Measurements from ENCODE around the gene CYBA.

The CYBA gene

DNA sequence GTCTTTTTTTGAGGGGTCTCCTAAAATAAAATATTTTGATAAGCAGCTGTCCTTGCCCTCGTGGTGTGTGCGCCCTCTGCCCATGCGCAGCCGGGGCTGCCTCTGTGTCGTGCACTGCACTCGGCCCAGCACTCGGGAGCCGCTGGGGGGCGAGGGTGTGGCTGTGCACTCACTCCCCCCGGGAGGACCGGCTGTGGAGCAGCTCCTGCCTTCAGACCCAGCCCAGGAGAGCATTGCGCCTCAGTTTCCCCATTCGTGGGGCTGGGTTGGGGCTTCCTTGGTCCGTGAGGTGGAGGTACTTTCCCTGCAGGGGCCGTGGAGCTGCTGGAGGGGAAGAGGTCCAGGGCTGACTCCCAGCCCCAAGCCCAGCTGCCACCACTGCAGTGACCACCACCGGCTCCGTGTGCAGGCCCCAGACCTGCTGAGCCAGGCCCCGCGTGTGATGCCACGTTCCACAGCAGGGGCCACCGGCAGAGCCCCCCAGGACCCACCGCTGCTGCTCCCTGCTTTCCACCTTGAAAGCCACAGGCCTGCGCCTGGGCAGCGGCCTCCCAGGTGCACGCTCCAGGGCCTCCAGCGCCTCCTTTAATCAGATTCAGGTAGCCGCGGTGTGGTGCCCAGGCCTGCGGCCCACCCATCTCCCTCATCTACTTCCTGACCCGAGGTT is 18.8 kb downstream of the CYBA start:
- no peak for DNase-seq (ENCODE audit: low read depth)

- DNase-seq (ENCODE audit: low read depth): no peak
Measured at GRCh38 chr16:88631384-88631783, 19.5 kb downstream of the CYBA start.

DNA sequence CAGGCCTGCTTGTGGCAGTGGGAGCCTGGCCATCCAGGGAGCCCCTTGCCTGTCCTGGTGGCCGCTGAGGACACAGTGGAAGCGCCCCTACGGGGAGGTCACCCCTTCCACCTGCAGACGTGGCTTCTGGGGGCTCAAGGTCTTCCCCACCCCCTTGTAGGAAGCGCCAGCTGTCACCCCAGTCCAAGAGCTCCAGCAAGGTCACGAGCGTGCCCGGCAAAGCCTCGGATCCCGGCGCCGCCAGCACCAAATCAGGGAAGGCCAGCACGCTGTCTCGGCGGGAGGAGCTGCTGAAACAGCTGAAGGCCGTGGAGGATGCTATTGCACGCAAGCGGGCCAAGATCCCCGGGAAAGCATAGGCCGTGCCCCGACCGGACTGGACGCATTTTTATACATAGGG is 19.9 kb downstream of the CYBA start:
- no peak for DNase-seq (ENCODE audit: low read depth)

DNA sequence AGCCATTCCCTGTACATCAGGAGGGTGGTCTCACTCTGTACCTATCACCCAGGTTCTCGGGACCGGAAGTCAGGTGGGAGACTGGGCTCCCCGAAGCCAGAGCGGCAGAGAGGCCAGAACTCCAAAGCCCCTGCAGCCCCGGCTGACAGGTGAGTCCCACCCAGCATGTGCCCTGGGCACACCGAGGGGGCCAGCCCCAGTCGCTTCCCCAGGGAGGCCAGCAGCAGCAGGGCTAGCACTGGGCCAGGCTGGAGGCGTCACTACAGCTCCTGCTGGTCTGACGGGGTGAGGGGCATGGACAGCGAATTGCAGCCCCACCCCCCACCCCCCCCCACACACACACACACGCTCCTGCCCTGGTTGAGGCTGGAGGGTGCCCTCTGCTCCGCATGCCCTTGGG is 20.4 kb downstream of the CYBA start:
- DNase-seq (ENCODE audit: low read depth): no peak

DNA sequence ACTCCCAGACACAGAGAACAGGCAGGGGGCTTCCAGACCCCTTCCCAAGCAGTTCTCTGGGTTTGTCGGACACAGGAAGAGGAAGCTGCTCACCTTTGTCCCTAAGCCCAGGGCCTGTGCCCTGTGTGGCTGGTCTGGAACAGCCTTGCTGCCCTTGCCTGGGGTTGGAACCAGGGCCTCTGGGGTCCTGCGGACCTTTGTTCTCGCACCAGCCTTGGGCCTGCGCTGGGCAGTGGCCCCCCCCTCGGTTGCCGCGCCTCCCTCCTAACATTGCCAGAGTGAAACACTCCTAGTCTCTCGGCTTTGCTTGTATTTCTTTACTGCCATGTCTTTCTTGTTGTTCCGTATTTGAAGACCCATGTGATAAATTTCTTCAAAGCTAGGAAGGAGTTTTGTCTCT is 21.0 kb downstream of the CYBA start:
- no peak for DNase-seq (ENCODE audit: low read depth)

DNA sequence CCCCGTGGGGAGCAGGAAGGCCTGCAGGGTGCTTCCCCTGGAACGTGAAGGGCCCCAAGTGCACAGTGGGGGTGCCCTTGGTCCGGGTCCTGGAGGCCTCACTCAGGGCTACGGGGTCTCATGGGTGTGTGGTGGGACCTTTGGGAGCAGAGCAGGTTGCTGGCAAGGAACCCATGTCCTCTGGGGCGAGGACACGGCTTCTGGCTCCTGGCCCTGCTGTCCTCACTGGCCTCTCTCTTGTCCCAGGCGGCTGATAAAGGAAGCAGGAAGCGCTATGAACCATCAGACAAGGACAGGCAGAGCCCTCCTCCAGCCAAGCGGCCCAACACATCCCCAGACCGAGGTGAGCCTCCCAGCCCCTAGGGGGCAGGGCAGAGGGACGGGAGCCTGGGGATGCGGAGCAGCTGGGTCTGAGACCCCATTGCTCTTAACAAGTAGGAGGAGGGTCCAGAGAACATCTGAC is 22.3 kb downstream of the CYBA start:
- no peak for DNase-seq (ENCODE audit: low read depth)

DNA sequence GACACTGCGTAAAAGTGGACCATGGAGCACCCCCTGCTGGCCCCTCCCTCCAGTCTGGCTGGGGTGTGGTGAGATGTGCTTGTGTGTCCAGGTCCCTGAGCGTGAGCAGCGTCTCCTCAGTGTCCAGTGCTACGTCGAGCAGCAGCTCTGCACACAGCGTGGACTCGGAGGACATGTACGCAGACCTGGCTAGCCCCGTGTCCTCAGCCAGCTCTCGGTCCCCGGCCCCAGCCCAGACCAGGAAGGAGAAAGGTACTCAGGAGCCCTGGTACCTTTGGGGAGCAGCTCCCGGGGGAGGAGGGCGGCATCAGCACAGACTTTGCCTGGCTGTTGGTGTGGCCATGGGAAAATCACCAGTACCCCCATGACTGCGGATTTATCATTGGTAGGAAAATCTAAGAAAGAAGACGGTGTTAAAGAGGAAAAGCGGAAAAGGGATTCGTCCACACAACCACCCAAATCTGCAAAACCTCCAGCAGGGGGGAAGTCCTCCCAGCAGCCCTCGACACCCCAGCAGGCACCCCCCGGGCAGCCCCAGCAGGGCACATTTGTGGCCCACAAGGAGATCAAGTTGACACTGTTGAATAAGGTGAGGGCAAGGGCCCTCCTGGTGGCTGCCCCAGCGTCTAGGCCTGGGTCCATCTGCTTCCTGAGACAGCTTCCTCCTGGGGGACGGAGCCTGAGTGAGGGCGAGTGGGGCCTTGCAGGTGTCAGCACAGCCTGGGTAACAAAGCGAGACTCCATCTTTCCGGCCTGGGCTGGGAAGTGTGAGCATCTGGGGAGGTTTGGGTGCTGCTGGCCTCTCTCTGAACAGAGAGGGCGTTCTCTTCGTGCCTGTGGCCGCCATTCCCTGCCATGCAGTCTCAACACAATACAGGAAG is 23.1 kb downstream of the CYBA start:
- no peak for DNase-seq (ENCODE audit: low read depth)

DNA sequence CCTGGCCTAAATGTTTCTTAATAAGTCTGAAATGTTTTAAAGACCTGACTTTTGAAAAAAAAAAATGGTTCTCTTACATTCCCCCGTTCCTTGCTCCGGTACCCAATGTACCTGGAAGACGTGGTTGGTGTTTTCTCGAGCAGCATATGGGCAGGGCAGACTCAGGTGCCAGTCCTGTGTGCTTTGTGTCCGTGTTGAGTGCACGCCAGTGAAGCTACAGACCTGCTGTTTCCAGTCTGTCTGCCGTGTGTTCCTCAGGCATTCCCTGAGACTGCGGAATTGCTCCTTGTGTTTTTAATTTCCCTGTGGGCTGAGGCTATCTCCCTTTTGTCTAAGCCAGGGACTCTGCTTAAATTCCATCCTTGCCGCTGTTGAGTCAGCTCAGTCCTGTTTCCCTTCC is 24.2 kb downstream of the CYBA start:
- no peak for DNase-seq (ENCODE audit: low read depth)

GRCh38 chr16:88624977-88625576 is 25.8 kb downstream of the CYBA start:
- DNase-seq (ENCODE audit: low read depth): no peak

- DNase-seq (ENCODE audit: low read depth): no peak
Measured at GRCh38 chr16:88624481-88624880, 26.4 kb downstream of the CYBA start.

- DNase-seq (ENCODE audit: low read depth): no peak
Measured at GRCh38 chr16:88623858-88624257, 27.0 kb downstream of the CYBA start.

DNA sequence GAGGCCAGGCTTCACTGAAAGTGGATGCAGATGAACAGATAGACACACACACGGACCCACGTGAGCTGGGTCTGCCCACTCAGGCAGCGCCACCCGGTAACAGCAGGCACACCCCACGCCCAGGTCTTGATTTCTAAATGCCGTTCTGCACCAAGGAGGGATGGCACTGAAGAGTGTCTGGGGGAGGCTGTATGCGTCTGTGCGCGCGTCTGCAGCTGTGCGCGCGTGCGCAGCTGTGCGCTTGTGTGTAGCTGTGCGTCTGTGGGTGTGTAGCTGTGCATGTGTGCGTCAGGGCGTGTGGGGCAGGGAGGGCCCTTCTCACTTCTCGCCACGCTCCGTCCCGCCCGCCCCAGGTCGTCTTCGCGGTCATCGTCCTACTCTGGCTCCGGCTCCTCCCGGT is 28.0 kb downstream of the CYBA start:
- no peak for DNase-seq (ENCODE audit: low read depth)

GRCh38 chr16:88622125-88622524 is 28.7 kb downstream of the CYBA start:
- DNase-seq (ENCODE audit: low read depth): no peak

- peak; percentile 38 for DNase-seq (ENCODE audit: low read depth)
Measured at GRCh38 chr16:88619859-88620815, 30.7 kb downstream of the CYBA start.

DNA sequence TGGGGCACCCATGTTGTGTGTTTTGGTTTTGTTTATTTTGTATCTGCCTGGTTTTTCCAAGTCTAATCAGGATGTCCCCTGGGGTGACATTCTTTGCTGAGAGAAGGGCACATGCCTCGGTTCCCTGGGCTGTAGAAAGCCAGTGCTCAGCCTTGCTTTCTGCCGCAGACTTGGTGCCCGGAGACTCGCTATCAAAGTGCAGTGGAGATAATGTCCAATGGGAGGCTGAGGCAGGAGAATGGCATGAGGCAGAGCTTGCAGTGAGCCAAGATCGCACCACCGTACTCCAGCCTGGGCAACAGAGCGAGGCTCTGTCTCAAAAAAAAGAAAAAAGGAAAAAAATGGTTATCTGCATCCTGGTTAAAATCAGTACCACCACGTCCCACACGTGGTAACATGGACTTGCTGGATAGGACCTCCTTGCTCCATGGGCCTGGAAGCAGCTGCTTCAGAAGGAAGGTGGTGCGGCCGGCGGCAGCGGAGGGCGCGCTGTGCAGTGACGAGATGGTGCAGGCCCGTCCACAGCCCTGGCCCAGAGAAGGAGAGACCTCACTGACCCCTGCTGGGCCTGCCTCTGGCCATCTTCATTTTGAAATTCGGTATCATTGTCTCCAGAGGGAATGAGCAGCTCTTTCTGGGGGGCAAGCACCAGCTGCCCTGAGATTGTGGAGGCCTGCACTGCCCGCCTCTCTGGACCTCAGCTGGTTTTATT is 31.7 kb downstream of the CYBA start:
- no peak for DNase-seq (ENCODE audit: low read depth)

DNA sequence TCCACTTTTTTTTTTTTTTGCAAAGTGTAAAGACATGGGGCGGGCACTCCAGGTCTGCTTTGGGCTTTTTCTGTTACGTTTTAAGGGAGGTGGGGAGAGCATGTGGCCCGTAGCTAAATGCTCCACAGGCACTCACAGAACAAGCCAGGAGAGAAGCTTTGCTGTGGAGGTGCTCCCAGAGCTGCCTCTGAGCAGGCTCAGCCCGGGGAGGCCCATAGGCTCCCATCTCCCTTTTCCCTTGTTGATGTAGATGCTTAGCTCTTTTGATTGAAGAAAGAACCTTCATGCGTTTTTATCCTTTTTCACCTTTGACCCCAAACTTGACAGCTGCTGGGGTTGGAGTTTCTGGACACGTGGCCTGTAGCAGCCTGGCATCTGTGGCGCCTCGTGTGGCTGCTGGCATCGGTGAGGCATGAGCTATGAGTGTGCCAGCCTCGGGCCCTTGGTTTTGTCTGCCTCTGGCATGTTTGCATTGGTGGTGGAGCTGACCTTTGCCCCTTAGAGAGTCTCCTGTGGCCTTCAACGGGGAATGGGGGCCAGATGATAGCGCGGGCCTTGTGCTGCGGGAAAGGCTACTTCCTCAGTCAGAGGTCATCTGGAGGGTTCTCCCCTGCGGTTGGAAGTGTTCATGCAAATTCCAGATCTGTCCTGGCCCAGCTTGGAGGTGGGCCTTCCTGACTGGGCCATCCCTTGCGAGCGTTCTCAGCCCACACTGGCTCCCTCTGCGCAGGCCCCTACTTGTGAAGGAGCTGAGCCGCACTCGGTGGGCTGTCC is 32.5 kb downstream of the CYBA start:
- DNase-seq (ENCODE audit: low read depth): no peak

DNA sequence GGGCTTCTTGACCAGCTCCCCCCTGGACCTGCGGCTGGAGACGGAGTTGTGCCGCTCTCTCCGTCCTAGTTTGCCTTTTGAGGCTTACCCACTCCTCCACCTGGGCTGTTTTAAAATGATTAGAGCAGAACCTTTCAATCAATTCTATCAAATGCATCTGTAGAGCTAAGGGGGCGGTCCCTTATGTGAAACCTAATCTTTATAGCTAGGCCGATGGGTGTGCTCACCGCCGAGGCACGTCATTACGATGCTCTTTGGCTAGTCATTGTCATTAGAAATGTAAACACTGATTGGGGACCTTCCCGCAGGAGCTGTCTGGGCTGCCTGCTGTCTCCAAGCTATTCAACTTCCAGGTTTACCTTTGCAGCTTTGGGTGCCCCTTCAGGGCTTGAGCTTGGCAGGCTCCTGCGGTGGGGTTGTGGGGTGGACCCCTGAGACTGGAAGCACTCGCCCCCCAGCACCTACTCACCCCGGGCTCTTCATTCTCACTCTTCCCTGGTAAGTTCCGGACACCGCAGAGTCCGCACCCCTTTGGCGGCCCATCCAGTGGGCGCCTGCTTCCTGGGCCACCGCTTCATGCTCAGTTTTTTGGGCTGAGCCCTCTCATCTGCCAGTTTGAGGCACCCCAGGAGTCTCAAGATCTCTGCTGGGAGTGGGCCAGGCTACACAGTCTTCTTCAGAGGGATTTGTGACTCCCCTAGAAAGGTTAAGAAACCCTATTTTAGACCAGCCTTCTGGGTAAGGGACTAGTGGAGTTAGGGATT is 33.4 kb downstream of the CYBA start:
- DNase-seq (ENCODE audit: low read depth): no peak

DNA sequence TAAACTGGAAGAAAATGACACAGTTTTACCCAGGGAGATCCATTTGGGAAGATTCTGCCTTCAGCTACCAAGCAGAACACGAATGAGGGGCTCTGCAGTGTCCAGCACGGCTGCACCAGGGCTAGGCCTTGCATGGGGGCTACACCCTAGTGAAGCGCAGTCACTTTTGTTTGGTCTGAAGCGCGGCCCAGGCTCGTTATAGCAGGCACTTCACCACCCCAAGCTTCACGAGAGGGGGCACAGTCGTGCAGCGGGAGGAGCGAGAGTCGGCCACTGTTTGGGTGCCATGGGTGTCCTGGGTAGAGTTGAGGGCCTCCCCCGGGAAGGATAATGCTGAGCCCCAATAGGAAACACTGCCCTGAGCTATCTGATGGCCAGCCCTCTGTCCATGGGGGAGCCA is 34.1 kb downstream of the CYBA start:
- no peak for DNase-seq (ENCODE audit: low read depth)

DNA sequence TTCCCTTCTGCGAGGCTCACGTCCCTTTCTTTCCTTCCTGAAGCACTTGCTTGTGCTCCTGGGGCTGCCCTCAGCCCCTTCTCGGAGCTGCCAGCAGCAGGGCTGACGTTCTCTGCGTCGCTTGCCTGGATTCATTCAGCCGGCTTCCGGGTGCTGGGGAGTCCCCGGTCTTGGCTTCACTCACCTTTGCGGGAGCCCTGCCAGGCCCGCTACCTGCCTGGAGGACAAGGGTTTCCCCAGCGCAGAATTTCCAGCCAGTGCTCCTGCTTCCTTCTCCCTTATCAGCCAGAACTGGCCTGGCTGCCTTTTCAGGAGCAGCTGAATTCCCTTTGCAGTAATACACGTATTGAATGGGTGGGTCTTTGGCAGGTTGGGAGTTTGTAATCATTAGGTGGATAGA is 34.5 kb downstream of the CYBA start:
- DNase-seq (ENCODE audit: low read depth): no peak
